H1 (cell line): ENCODE measurements around the gene HS3ST5. TPM values are rescaled to one million over a fixed set of nuclear protein-coding genes. Genes with fewer than 3 reads are reported as not detected.

Experiments used
- CTCF ChIA-PET: fragments of 300-600 bp; sonication (Branson Sonifier 250); formaldehyde crosslinking; loops from one replicate; lab custom pipeline; 2021; ENCODE audit not compliant: partially characterized antibody; lab: Charles Lee
- POLR2A ChIA-PET: fragments of 300-600 bp; sonication (Branson Sonifier 250); formaldehyde crosslinking; loops from one replicate; lab custom pipeline; 2021; ENCODE audit warnings: inconsistent platforms; ENCODE audit not compliant: partially characterized antibody; lab: Charles Lee
- DNase-seq, 2 experiments: peaks; one replicate each; pipeline versions ENCODE4 v3.0.0 to v3.0.0-alpha.2; 2010 to 2022; ENCODE audit warnings: low spot score in 2 of 2, low read depth in 1 of 2, mixed read lengths in 1 of 2
- FAIRE-seq: peaks from 2 replicates; lab custom pipeline; 2011; peaks lifted over from hg19 to GRCh38; lab: Jason Lieb, UNC
- H2AFZ ChIP-seq: 2 replicates; pipeline ENCODE4 v1.8.1; 2012; ENCODE audit warnings: low read length, inconsistent platforms
- H2AK5ac ChIP-seq: 2 replicates; pipeline ENCODE4 v1.6.1; 2013; ENCODE audit warnings: low read depth, low read length
- H2BK120ac ChIP-seq: replicated peaks from 2 replicates; pipeline ENCODE3; 2013; ENCODE audit warnings: low read depth, low read length, inconsistent platforms
- H2BK12ac ChIP-seq: 2 replicates; pipeline ENCODE4 v1.6.1; 2013; ENCODE audit warnings: low read depth, low read length
- H2BK15ac ChIP-seq: 2 replicates; pipeline ENCODE4 v1.6.1; 2013; ENCODE audit warnings: low read length
- H2BK20ac ChIP-seq: 2 replicates; pipeline ENCODE4 v1.6.1; 2013; ENCODE audit warnings: low read length
- H2BK5ac ChIP-seq: 2 replicates; pipeline ENCODE4 v1.6.1; 2013; ENCODE audit warnings: low read depth, low read length
- H3K14ac ChIP-seq: 2 replicates; pipeline ENCODE4 v1.6.1; 2013; ENCODE audit warnings: inconsistent platforms; ENCODE audit not compliant: insufficient read length
- H3K18ac ChIP-seq: 2 replicates; pipeline ENCODE4 v1.6.1; 2013; ENCODE audit warnings: low read length; ENCODE audit errors: extremely low read depth
- H3K23ac ChIP-seq: 2 replicates; pipeline ENCODE4 v1.6.1; 2013; ENCODE audit warnings: inconsistent platforms; ENCODE audit not compliant: insufficient read length
- H3K23me2 ChIP-seq: 2 replicates; pipeline ENCODE4 v1.6.1; 2013; ENCODE audit warnings: low read depth, low read length
- H3K27ac ChIP-seq: 2 replicates; pipeline ENCODE4 v1.6.1; 2011; ENCODE audit warnings: low read depth, low read length, inconsistent platforms
- H3K27me3 ChIP-seq, 4 experiments: replicated peaks in 1 of 4; 1 replicate in 1 of 4; 2 replicates in 3 of 4; pipeline versions ENCODE4 v1.6.1 to v1.8.1; 2011 to 2013; ENCODE audit warnings: low read length in 3 of 4, mild to moderate bottlenecking in 3 of 4, inconsistent platforms in 2 of 4, mixed read lengths in 2 of 4, moderate library complexity in 1 of 4; ENCODE audit not compliant: control insufficient read depth in 3 of 4, insufficient read depth in 3 of 4; ENCODE audit errors: extremely low read depth in 1 of 4
- H3K36me3 ChIP-seq, 4 experiments: 2 replicates each; pipeline versions ENCODE4 v1.6.1 to v1.8.1; 2011 to 2013; ENCODE audit warnings: mild to moderate bottlenecking in 4 of 4, low read length in 3 of 4, moderate library complexity in 2 of 4, control low read depth in 1 of 4, inconsistent platforms in 1 of 4; ENCODE audit not compliant: insufficient read depth in 4 of 4, control insufficient read depth in 2 of 4
- H3K4ac ChIP-seq: replicated peaks from 2 replicates; pipeline ENCODE3; 2013; ENCODE audit warnings: low read length, low read depth, mixed read lengths, inconsistent platforms; ENCODE audit not compliant: insufficient read length
- H3K4me1 ChIP-seq, 4 experiments: replicated peaks in 1 of 4; 1 replicate in 1 of 4; 2 replicates in 3 of 4; pipeline versions ENCODE4 v1.6.1 to v1.8.1; 2011 to 2013; ENCODE audit warnings: low read length in 3 of 4, inconsistent platforms in 2 of 4, mixed read lengths in 1 of 4; ENCODE audit not compliant: insufficient read depth in 4 of 4, control insufficient read depth in 3 of 4
- H3K4me2 ChIP-seq, 2 experiments: 2 replicates each; pipeline versions ENCODE4 v1.6.1 to v1.8.1; 2011 to 2013; ENCODE audit warnings: low read depth in 2 of 2, low read length in 2 of 2, control low read depth in 1 of 2, inconsistent platforms in 1 of 2, mild to moderate bottlenecking in 1 of 2; ENCODE audit not compliant: insufficient read depth in 1 of 2
- H3K4me3 ChIP-seq, 4 experiments: fragments of 200-600, 300-600 bp in 1 of 4; sonication (generic), shearing (Covaris generic), sonication (Bioruptor Twin) in 1 of 4; 2 replicates each; pipeline versions ENCODE4 v1.5.1 to v1.8.1; 2011 to 2016; ENCODE audit warnings: low read length in 4 of 4, low read depth in 3 of 4, control low read depth in 2 of 4, inconsistent platforms in 2 of 4, mild to moderate bottlenecking in 2 of 4, mixed read lengths in 1 of 4, moderate library complexity in 1 of 4; ENCODE audit not compliant: insufficient read depth in 2 of 4; ENCODE audit errors: extremely low read depth in 1 of 4
- H3K56ac ChIP-seq: replicated peaks from 2 replicates; pipeline ENCODE3; 2013; ENCODE audit warnings: low read depth, mild to moderate bottlenecking, mixed read lengths, low read length, inconsistent platforms; ENCODE audit not compliant: insufficient read length
- H3K79me1 ChIP-seq: 2 replicates; pipeline ENCODE4 v1.6.1; 2013; ENCODE audit warnings: low read depth, low read length, control low read depth
- H3K79me2 ChIP-seq, 2 experiments: 2 replicates each; pipeline versions ENCODE4 v1.6.1 to v1.8.1; 2012 to 2013; ENCODE audit warnings: low read length in 2 of 2, mild to moderate bottlenecking in 2 of 2, inconsistent platforms in 1 of 2; ENCODE audit not compliant: insufficient read depth in 2 of 2, control insufficient read depth in 1 of 2
- H3K9ac ChIP-seq, 4 experiments: replicated peaks in 1 of 4; 1 replicate in 1 of 4; 2 replicates in 3 of 4; pipeline versions ENCODE4 v1.6.1 to v1.8.1; 2011 to 2013; ENCODE audit warnings: low read depth in 3 of 4, low read length in 3 of 4, control low read depth in 2 of 4, mild to moderate bottlenecking in 2 of 4, moderate library complexity in 2 of 4, inconsistent platforms in 1 of 4; ENCODE audit errors: extremely low read depth in 1 of 4
- H3K9me3 ChIP-seq, 2 experiments: 2 replicates each; pipeline versions ENCODE4 v1.6.1 to v1.8.1; 2012 to 2013; ENCODE audit warnings: mild to moderate bottlenecking in 2 of 2, moderate library complexity in 2 of 2, control low read depth in 1 of 2, inconsistent platforms in 1 of 2, low read depth in 1 of 2, low read length in 1 of 2, mixed read lengths in 1 of 2; ENCODE audit not compliant: insufficient read depth in 2 of 2
- H4K20me1 ChIP-seq, 2 experiments: replicated peaks in 1 of 2; 2 replicates each; pipeline versions ENCODE3 to v1.8.1; 2011 to 2013; ENCODE audit warnings: inconsistent platforms in 2 of 2, low read length in 2 of 2, mild to moderate bottlenecking in 1 of 2; ENCODE audit not compliant: insufficient read depth in 2 of 2, control insufficient read depth in 1 of 2
- H4K5ac ChIP-seq: 2 replicates; pipeline ENCODE4 v1.6.1; 2013; ENCODE audit warnings: low read length, low read depth, mixed read lengths, inconsistent platforms; ENCODE audit not compliant: insufficient read length
- H4K8ac ChIP-seq: 2 replicates; pipeline ENCODE4 v1.8.0; 2013; ENCODE audit warnings: mild to moderate bottlenecking, moderate library complexity, low read length, inconsistent platforms; ENCODE audit not compliant: insufficient read depth; ENCODE audit errors: extremely low read depth
- H4K91ac ChIP-seq: replicated peaks from 2 replicates; pipeline ENCODE3; 2013; ENCODE audit warnings: low read length, mixed read lengths, inconsistent platforms; ENCODE audit not compliant: insufficient read length
- BCL11A ChIP-seq, 2 experiments: IDR thresholded peaks; one replicate each; pipeline ENCODE4 v1.6.1; 2011; ENCODE audit warnings: low read depth in 2 of 2, low read length in 2 of 2, mild to moderate bottlenecking in 2 of 2
- CHD2 ChIP-seq: IDR thresholded peaks from 2 replicates; pipeline ENCODE4 v1.6.1; 2012; ENCODE audit warnings: low read length, improper control_type of control experiment
- CREB1 ChIP-seq: IDR thresholded peaks from 2 replicates; pipeline ENCODE4 v1.6.1; 2012; ENCODE audit warnings: inconsistent platforms
- EGR1 ChIP-seq: IDR thresholded peaks from 2 replicates; pipeline ENCODE4 v1.6.1; 2011; ENCODE audit warnings: low read depth, low read length, borderline replicate concordance
- HDAC2 ChIP-seq, 2 experiments: fragments of 300-600 bp in 1 of 2; sonication (generic) in 1 of 2; IDR thresholded peaks; 2 replicates each; pipeline ENCODE4 v1.6.1; 2011 to 2012; ENCODE audit warnings: low read depth in 2 of 2, low read length in 2 of 2, mild to moderate bottlenecking in 2 of 2, moderate library complexity in 2 of 2, borderline replicate concordance in 1 of 2, inconsistent platforms in 1 of 2
- JUN ChIP-seq: IDR thresholded peaks from 2 replicates; pipeline ENCODE4 v1.6.1; 2011; ENCODE audit warnings: low read depth, mild to moderate bottlenecking, improper control_type of control experiment, low read length
- PHF8 ChIP-seq: fragments of 200-600 bp; sonication (generic); conservative IDR thresholded peaks from 2 replicates; pipeline ENCODE4 v1.7.1; 2012; ENCODE audit warnings: low read depth, mild to moderate bottlenecking, inconsistent platforms, low read length, moderate library complexity
- POU5F1 ChIP-seq: IDR thresholded peaks from 2 replicates; pipeline ENCODE4 v1.6.1; 2011; ENCODE audit warnings: low read depth, mild to moderate bottlenecking, low read length, moderate library complexity
- RFX5 ChIP-seq: IDR thresholded peaks from 2 replicates; pipeline ENCODE4 v1.6.1; 2011; ENCODE audit warnings: low read depth, low read length, improper control_type of control experiment, borderline replicate concordance
- RXRA ChIP-seq: IDR thresholded peaks from 2 replicates; pipeline ENCODE4 v1.6.1; 2011; ENCODE audit warnings: low read depth, mild to moderate bottlenecking, low read length, moderate library complexity; ENCODE audit not compliant: insufficient read depth
- SAP30 ChIP-seq: fragments of 300-600 bp; sonication (generic); IDR thresholded peaks from 2 replicates; pipeline ENCODE4 v1.7.1; 2012; ENCODE audit warnings: low read length, moderate library complexity, mild to moderate bottlenecking, inconsistent platforms; ENCODE audit not compliant: insufficient read depth, insufficient replicate concordance
- SIRT6 ChIP-seq: IDR thresholded peaks from one replicate; pipeline ENCODE4 v1.7.1; 2012; ENCODE audit warnings: low read length, inconsistent platforms
- SP1 ChIP-seq: IDR thresholded peaks from 2 replicates; pipeline ENCODE4 v1.6.1; 2011; ENCODE audit warnings: low read depth, low read length
- WGBS, 2 experiments: shearing (Covaris generic) in 1 of 2; methylation state at CpG; one replicate each; pipeline versions ENCODE4 v1.1.6 to v1.1.7; 2013 to 2015; ENCODE audit warnings: low lambda C conversion rate in 2 of 2, mixed read lengths in 2 of 2, inconsistent platforms in 1 of 2, low coverage in 1 of 2, missing lambda C conversion rate in 1 of 2; ENCODE audit not compliant: insufficient replicate concordance in 2 of 2, insufficient coverage in 1 of 2, insufficient read length in 1 of 2; ENCODE audit errors: extremely low coverage in 1 of 2, missing lambda C conversion rate in 1 of 2; 5-methylcytosine and 5-hydroxymethylcytosine counted together
- polyA plus RNA-seq, 7 experiments: library from polyadenylated mRNA; depleted of rRNA in 3 of 7; stranded (reverse) in 5 of 7; unstranded in 2 of 7; fragments of >200 nt in 5 of 7; fragments of 200-250 nt in 2 of 7; gene quantifications; 1 replicate in 5 of 7; 2 replicates in 1 of 7; 4 replicates in 1 of 7; pipeline versions ENCODE4 v1.2.1 to v1.2.3, GENCODE V29; 2011 to 2013; ENCODE audit warnings: missing spikeins in 2 of 7, mixed read lengths in 2 of 7
- total RNA-seq: library from RNA; stranded (reverse); fragmentation: NEBNext Ultra II Directional; extraction: Animal tissue kit (Norgen Biotek cat#: 25700); gene quantifications from 2 replicates; pipeline ENCODE4 v1.2.1, GENCODE V29; 2021
- TF ChIP-seq, protein P1 (sequence below): IDR thresholded peaks from 2 replicates; pipeline ENCODE4 v1.6.1; 2012; ENCODE audit warnings: inconsistent platforms
- TF ChIP-seq, protein P2 (sequence below): IDR thresholded peaks from 2 replicates; pipeline ENCODE4 v1.6.1; 2012; ENCODE audit warnings: inconsistent platforms

HS3ST5 gene
- total and polyA plus RNA-seq, 2 of the 8 experiments (the other 6 are each of a cell fraction or from before 2014, with no cell fraction given) = 1.2 to 9.9 TPM

DNA sequence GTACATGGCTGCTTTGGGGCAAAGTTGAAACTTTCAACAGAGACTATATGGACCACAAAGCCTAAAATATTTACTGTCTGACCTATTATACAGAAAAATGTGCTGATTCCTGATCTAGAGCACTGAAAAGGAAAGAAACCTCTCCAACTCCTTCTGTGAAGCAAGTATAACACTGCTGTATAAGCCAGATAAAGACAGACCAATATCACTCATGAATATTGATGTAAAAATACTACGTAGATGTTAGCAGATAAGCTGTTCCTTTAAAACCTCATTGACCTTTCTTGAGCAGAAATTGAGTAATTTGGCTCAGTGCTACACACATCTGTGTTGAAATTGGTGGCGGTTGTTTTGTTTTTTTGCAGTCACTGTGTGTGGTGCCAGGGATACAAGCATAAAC lies 302.0 kb downstream of the HS3ST5 start:
- H3K4ac ChIP-seq = no peak overlapping the region
- no peak overlapping the region for H4K8ac ChIP-seq
- H3K27me3 ChIP-seq = no peaks in the 10 kb centered on the region
- no peak overlapping the region for H3K14ac ChIP-seq
- FAIRE-seq (no peak), DNase-seq (no peak)
- H3K18ac ChIP-seq = no peak overlapping the region
- ChIA-PET POLR2A (no interaction called here), CTCF (no interaction called here)
- H3K4me3 ChIP-seq = no peak overlapping the region
- H2AK5ac ChIP-seq = no peak overlapping the region
- H3K4me2 ChIP-seq = no peak overlapping the region
- no peak overlapping the region for H4K91ac ChIP-seq
- no peak overlapping the region for H3K27ac ChIP-seq
- H2BK12ac ChIP-seq = no peak overlapping the region
- no peak overlapping the region for H3K56ac ChIP-seq
- H4K20me1 ChIP-seq = no peaks in the 10 kb centered on the region
- H3K9ac ChIP-seq = no peak overlapping the region
- 93% methylated on average over 2 of the region's 2 CpGs; no CpG with 5 or more reads in 1 of the 2 experiments for WGBS, 2 experiments
- no peak overlapping the region for H2BK15ac ChIP-seq
- H2BK5ac ChIP-seq = no peak overlapping the region
- H2BK20ac ChIP-seq = no peak overlapping the region
- H3K36me3 ChIP-seq = no peaks in the 10 kb centered on the region
- peaks cover 0 to 2% (median 0%) of the 10 kb centered on the region in 4 experiments; a peak in 1 of 7 replicates for H3K4me1 ChIP-seq
- no peaks in the 10 kb centered on the region for H3K79me2 ChIP-seq
- no peak overlapping the region for H4K5ac ChIP-seq
- no peak overlapping the region for H2AFZ ChIP-seq
- no peaks in the 10 kb centered on the region for H3K79me1 ChIP-seq
- H3K23ac ChIP-seq = no peak overlapping the region
- H3K23me2 ChIP-seq = no peaks in the 10 kb centered on the region
- H2BK120ac ChIP-seq = no peak overlapping the region
- H3K9me3 ChIP-seq = no peaks in the 10 kb centered on the region
- TF ChIP-seq BCL11A (IDR thresholded peaks at IDR 0.05; ENCODE audit: low read depth in 2 of 2, low read length in 2 of 2) = no peak
- TF ChIP-seq EGR1 = no peak
- TF ChIP-seq CHD2 = no peak
- TF ChIP-seq SAP30 = no peak
- no peak for TF ChIP-seq RFX5
- no peak for TF ChIP-seq CREB1
- no peak for TF ChIP-seq RXRA
- TF ChIP-seq HDAC2 (IDR thresholded peaks at IDR 0.05; ENCODE audit: borderline replicate concordance in 1 of 2, low read depth in 2 of 2, low read length in 2 of 2) = no peak
- no peak for TF ChIP-seq SIRT6
- no peak for TF ChIP-seq POU5F1
- TF ChIP-seq SP1 = no peak
- TF ChIP-seq, protein P1, sequence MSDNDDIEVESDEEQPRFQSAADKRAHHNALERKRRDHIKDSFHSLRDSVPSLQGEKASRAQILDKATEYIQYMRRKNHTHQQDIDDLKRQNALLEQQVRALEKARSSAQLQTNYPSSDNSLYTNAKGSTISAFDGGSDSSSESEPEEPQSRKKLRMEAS = no peak
- TF ChIP-seq JUN = no peak
- TF ChIP-seq, protein P2, sequence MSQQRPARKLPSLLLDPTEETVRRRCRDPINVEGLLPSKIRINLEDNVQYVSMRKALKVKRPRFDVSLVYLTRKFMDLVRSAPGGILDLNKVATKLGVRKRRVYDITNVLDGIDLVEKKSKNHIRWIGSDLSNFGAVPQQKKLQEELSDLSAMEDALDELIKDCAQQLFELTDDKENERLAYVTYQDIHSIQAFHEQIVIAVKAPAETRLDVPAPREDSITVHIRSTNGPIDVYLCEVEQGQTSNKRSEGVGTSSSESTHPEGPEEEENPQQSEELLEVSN = no peak
- TF ChIP-seq PHF8 = no peak
